NCI-H510A (cell line): ENCODE measurements around the gene GJD3.

Source experiments
- DNase-seq: peaks from one replicate; lab custom pipeline; 2025; lab: John Stamatoyannopoulos, UW

The GJD3 gene

GRCh38 chr17:40322358-40323315 is 41.9 kb downstream of the GJD3 start:
- DNase-seq: no peak

- DNase-seq: no peak
These were observed 42.6 kb downstream of the GJD3 start for GRCh38 chr17:40321961-40322357.

GRCh38 chr17:40321524-40321929 is 43.0 kb downstream of the GJD3 start:
- DNase-seq: no peak

- no peak for DNase-seq
These were observed 43.6 kb downstream of the GJD3 start for GRCh38 chr17:40320756-40321523.

GRCh38 chr17:40319651-40320540 is 44.6 kb downstream of the GJD3 start:
- no peak for DNase-seq

GRCh38 chr17:40318830-40319391 is 45.6 kb downstream of the GJD3 start:
- DNase-seq: no peak

GRCh38 chr17:40317880-40318829 is 46.4 kb downstream of the GJD3 start:
- peak; percentile 91 for DNase-seq

- no peak for DNase-seq
These were observed 47.1 kb downstream of the GJD3 start for GRCh38 chr17:40317345-40317873.

GRCh38 chr17:40316571-40317344 is 47.8 kb downstream of the GJD3 start:
- peak; percentile 47 for DNase-seq

- DNase-seq: no peak
These were observed 48.6 kb downstream of the GJD3 start for GRCh38 chr17:40315678-40316570.

GRCh38 chr17:40315206-40315605 is 49.3 kb downstream of the GJD3 start:
- DNase-seq: no peak

GRCh38 chr17:40314584-40314956 is 50.0 kb downstream of the GJD3 start:
- DNase-seq: peak; percentile 84

- peak; percentile 69 for DNase-seq
These were observed 50.6 kb downstream of the GJD3 start for GRCh38 chr17:40313668-40314583.
